Keratinocyte (primary cell): Measurements from ENCODE around the gene CHMP3. TPM values are rescaled to one million over a fixed set of nuclear protein-coding genes. Genes with fewer than 3 reads are reported as not detected.

Experiments
- DNase-seq: peaks from one replicate; pipeline ENCODE4 v3.0.0-alpha.2; 2011; ENCODE audit warnings: low read depth, missing footprints, low spot score
- FAIRE-seq: peaks from 2 replicates; lab custom pipeline; 2011; peaks lifted over from hg19 to GRCh38; lab: Jason Lieb, UNC
- H2AFZ ChIP-seq: 2 replicates; pipeline ENCODE4 v1.6.0; 2012; ENCODE audit warnings: low read length, control low read depth, inconsistent platforms; ENCODE audit not compliant: control insufficient read depth
- H3K27ac ChIP-seq: 2 replicates; pipeline ENCODE4 v1.5.1; 2011; ENCODE audit warnings: low read length; ENCODE audit not compliant: control insufficient read depth, insufficient read depth
- H3K27me3 ChIP-seq: 3 replicates; pipeline ENCODE4 v1.6.0; 2011; ENCODE audit warnings: low read length; ENCODE audit not compliant: control insufficient read depth, insufficient read depth; ENCODE audit errors: extremely low read depth
- H3K36me3 ChIP-seq, 2 experiments: 2 replicates in 1 of 2; 3 replicates in 1 of 2; pipeline ENCODE4 v1.5.1; 2011; ENCODE audit warnings: low read length in 2 of 2, mild to moderate bottlenecking in 1 of 2; ENCODE audit not compliant: control insufficient read depth in 2 of 2, insufficient read depth in 2 of 2; ENCODE audit errors: extremely low read depth in 1 of 2
- H3K4me1 ChIP-seq: 3 replicates; pipeline ENCODE4 v1.5.1; 2011; ENCODE audit warnings: low read length; ENCODE audit not compliant: control insufficient read depth, insufficient read depth; ENCODE audit errors: extremely low read depth
- H3K4me2 ChIP-seq: 3 replicates; pipeline ENCODE4 v1.6.0; 2011; ENCODE audit warnings: low read depth, low read length; ENCODE audit not compliant: control insufficient read depth, insufficient read depth; ENCODE audit errors: extremely low read depth
- H3K4me3 ChIP-seq, 3 experiments: fragments of 200-600 bp in 1 of 3; sonication (generic) in 1 of 3; 2 replicates in 2 of 3; 3 replicates in 1 of 3; pipeline ENCODE4 v1.5.1; 2011 to 2016; ENCODE audit warnings: low read length in 3 of 3, mild to moderate bottlenecking in 3 of 3, control low read depth in 2 of 3, inconsistent platforms in 1 of 3, low read depth in 1 of 3, mixed read lengths in 1 of 3, mixed run types in 1 of 3, moderate library complexity in 1 of 3; ENCODE audit not compliant: control insufficient read depth in 2 of 3, insufficient read depth in 2 of 3; ENCODE audit errors: extremely low read depth in 1 of 3
- H3K79me2 ChIP-seq: 2 replicates; pipeline ENCODE4 v1.6.0; 2012; ENCODE audit warnings: low read length; ENCODE audit not compliant: control insufficient read depth, insufficient read depth
- H3K9ac ChIP-seq: 3 replicates; pipeline ENCODE4 v1.6.0; 2011; ENCODE audit warnings: low read length; ENCODE audit not compliant: control insufficient read depth, insufficient read depth; ENCODE audit errors: extremely low read depth
- H3K9me1 ChIP-seq: 3 replicates; pipeline ENCODE4 v1.6.0; 2011; ENCODE audit warnings: low read length; ENCODE audit not compliant: control insufficient read depth, insufficient read depth; ENCODE audit errors: extremely low read depth
- H3K9me3 ChIP-seq: 2 replicates; pipeline ENCODE4 v1.5.1; 2012; ENCODE audit warnings: low read depth, low read length; ENCODE audit not compliant: control insufficient read depth
- H4K20me1 ChIP-seq: 3 replicates; pipeline ENCODE4 v1.6.0; 2011; ENCODE audit warnings: low read length; ENCODE audit not compliant: control insufficient read depth, insufficient read depth; ENCODE audit errors: extremely low read depth
- CTCF ChIP-seq, 3 experiments: IDR thresholded peaks in 1 of 3; conservative IDR thresholded peaks in 1 of 3; optimal IDR thresholded peaks in 1 of 3; 2 replicates in 2 of 3; 3 replicates in 1 of 3; pipeline versions ENCODE3 to v1.5.1; 2011; ENCODE audit warnings: low read length in 3 of 3, mild to moderate bottlenecking in 3 of 3, moderate library complexity in 2 of 3, control low read depth in 1 of 3, inconsistent platforms in 1 of 3; ENCODE audit not compliant: insufficient read depth in 2 of 3; ENCODE audit errors: extremely low read depth in 1 of 3
- EZH2 ChIP-seq: IDR thresholded peaks from one replicate; pipeline ENCODE4 v1.6.1; 2012; ENCODE audit warnings: inconsistent platforms, mild to moderate bottlenecking, low read length, moderate library complexity
- dilution Hi-C: fragments of 300-500 bp; cut with MboI; formaldehyde crosslinking; loops from one replicate; pipeline ENCODE4 v1.7.0; 2020; ENCODE audit warnings: low sequenced_read_pairs; ENCODE audit not compliant: extremely low pct_ligation_motif_present
- polyA plus RNA-seq, 5 experiments: library from polyadenylated mRNA; depleted of rRNA in 3 of 5; stranded (reverse) in 3 of 5; stranded (forward) in 1 of 5; unstranded in 1 of 5; fragments of >200 nt; gene quantifications; 1 replicate in 1 of 5; 2 replicates in 3 of 5; 3 replicates in 1 of 5; pipeline versions ENCODE4 v1.2.1 to v1.2.3, GENCODE V29; 2011 to 2012; ENCODE audit warnings: missing spikeins in 2 of 5, low read depth in 1 of 5, low replicate concordance in 1 of 5

Gene CHMP3
- polyA plus RNA-seq, 1 donor (not counting 4 experiments of a cell fraction or from before 2014, with no cell fraction given) = 162 TPM

GRCh38 chr2:86471637-86472036 lies 91.6 kb downstream of the CHMP3 start:
- H3K27me3 ChIP-seq = no peaks in the 10 kb centered on the region
- H3K9me3 ChIP-seq = no peaks in the 10 kb centered on the region
- H3K27ac ChIP-seq = no peak overlapping the region
- no peaks in the 10 kb centered on the region for H3K79me2 ChIP-seq
- no peak overlapping the region for H3K4me3 ChIP-seq
- peaks cover 10 to 13% of the 10 kb centered on the region in 2 experiments for H3K36me3 ChIP-seq
- H4K20me1 ChIP-seq = no peaks in the 10 kb centered on the region
- H3K9me1 ChIP-seq = no peaks in the 10 kb centered on the region
- TF ChIP-seq CTCF (optimal IDR thresholded peaks at IDR 0.05 in 1 of 3, IDR thresholded peaks at IDR 0.05 in 1 of 3, conservative IDR thresholded peaks at IDR 0.05 in 1 of 3; ENCODE audit: extremely low read depth in 1 of 3, insufficient read depth in 2 of 3, low read length in 3 of 3) = no peak
- TF ChIP-seq EZH2 = no peak
- no peaks in the 10 kb centered on the region for H3K4me1 ChIP-seq
- H3K4me2 ChIP-seq = no peak overlapping the region
- no peak overlapping the region for H3K9ac ChIP-seq
- no peak overlapping the region for H2AFZ ChIP-seq
- dilution Hi-C loops = no loop called here
- FAIRE-seq = no peak
- no peak for DNase-seq

- Histone ChIP-seq H3K4me3 (no peak overlapping the region), H3K36me3 (peaks cover 14 to 18% of the 10 kb centered on the region in 2 experiments)
- no peak for FAIRE-seq
These were observed 92.4 kb downstream of the CHMP3 start for GRCh38 chr2:86470890-86471289.

More at GRCh38 chr2:86470890-86471289, 92.4 kb downstream of the CHMP3 start:
- H3K4me1 ChIP-seq = no peaks in the 10 kb centered on the region
- no peak overlapping the region for H3K4me2 ChIP-seq
- H3K27me3 ChIP-seq = no peaks in the 10 kb centered on the region
- dilution Hi-C loops = no loop called here
- TF ChIP-seq CTCF (optimal IDR thresholded peaks at IDR 0.05 in 1 of 3, IDR thresholded peaks at IDR 0.05 in 1 of 3, conservative IDR thresholded peaks at IDR 0.05 in 1 of 3; ENCODE audit: extremely low read depth in 1 of 3, insufficient read depth in 2 of 3, low read length in 3 of 3) (no peak), EZH2 (no peak)
- no peaks in the 10 kb centered on the region for H4K20me1 ChIP-seq
- no peak overlapping the region for H2AFZ ChIP-seq
- H3K9me1 ChIP-seq = no peaks in the 10 kb centered on the region
- no peak overlapping the region for H3K9ac ChIP-seq
- no peaks in the 10 kb centered on the region for H3K79me2 ChIP-seq
- H3K9me3 ChIP-seq = no peaks in the 10 kb centered on the region
- no peak overlapping the region for H3K27ac ChIP-seq
- DNase-seq = no peak
